Esophagus muscularis mucosa (tissue), 4 donors: Measurements from ENCODE around the gene DENND2C.

Source experiments
- CTCF ChIP-seq, 3 experiments: fragments of 200-600 bp in 2 of 3; fragments of 450-650 bp in 1 of 3; sonication (generic) in 2 of 3; IDR thresholded peaks; one replicate each; pipeline ENCODE4 v1.5.1; 2017 to 2019; ENCODE audit warnings: antibody characterized with exemption in 3 of 3, mild to moderate bottlenecking in 2 of 3, moderate library complexity in 1 of 3
- EP300 ChIP-seq: sonication (generic); formaldehyde crosslinking; IDR thresholded peaks from one replicate; pipeline ENCODE4 v1.6.1; 2017; ENCODE audit warnings: antibody characterized with exemption
- POLR2A ChIP-seq: fragments of 450-650 bp; IDR thresholded peaks from one replicate; pipeline ENCODE4 v1.6.1; 2017; ENCODE audit warnings: antibody characterized with exemption, moderate library complexity, mild to moderate bottlenecking, low read depth

GRCh38 chr1:114685851-114686250 lies 16.0 kb upstream of the DENND2C start:
- TF ChIP-seq CTCF (IDR thresholded peaks at IDR 0.05) (no peak), POLR2A (no peak), EP300 (no peak)
